Keratinocyte (primary cell): ENCODE data around the gene UBE2I.

Source experiments
- CTCF ChIP-seq, 3 experiments: IDR thresholded peaks in 1 of 3; conservative IDR thresholded peaks in 1 of 3; optimal IDR thresholded peaks in 1 of 3; 2 replicates in 2 of 3; 3 replicates in 1 of 3; pipeline versions ENCODE3 to v1.5.1; 2011; ENCODE audit warnings: low read length in 3 of 3, mild to moderate bottlenecking in 3 of 3, moderate library complexity in 2 of 3, control low read depth in 1 of 3, inconsistent platforms in 1 of 3; ENCODE audit not compliant: insufficient read depth in 2 of 3; ENCODE audit errors: extremely low read depth in 1 of 3
- EZH2 ChIP-seq: IDR thresholded peaks from one replicate; pipeline ENCODE4 v1.6.1; 2012; ENCODE audit warnings: inconsistent platforms, mild to moderate bottlenecking, low read length, moderate library complexity

GRCh38 chr16:1323296-1324239, 14.1 kb downstream of the UBE2I start:
- TF ChIP-seq CTCF (optimal IDR thresholded peaks at IDR 0.05 in 1 of 3, IDR thresholded peaks at IDR 0.05 in 1 of 3, conservative IDR thresholded peaks at IDR 0.05 in 1 of 3; ENCODE audit: extremely low read depth in 1 of 3, insufficient read depth in 2 of 3, low read length in 3 of 3) = no peak
- TF ChIP-seq EZH2 = no peak
